Activated CD4-positive, alpha-beta memory T cell treated with anti-CD3 and anti-CD28 coated beads, Interleukin-2, amount 10 ng/mL, durations not matched to agents 7 days and 5 days (primary cell): ENCODE results near the gene SUOX. TPM values are rescaled to one million over a fixed set of nuclear protein-coding genes. Genes with fewer than 3 reads are reported as not detected.
"Not testable (repeated sequence)": the region's sequence is repeated elsewhere in the genome, so short reads cannot be mapped to it uniquely, and the experiment has no call there.

Experiments
- CTCF ChIA-PET: fragments of 350-600 bp; sonication (Branson Sonifier 250); formaldehyde crosslinking; loops from one replicate; lab custom pipeline; 2021; ENCODE audit warnings: antibody characterized with exemption, inconsistent platforms; lab: Charles Lee
- POLR2A ChIA-PET: fragments of 350-600 bp; sonication (Branson Sonifier 250); formaldehyde crosslinking; loops from one replicate; lab custom pipeline; 2021; ENCODE audit warnings: antibody characterized with exemption; lab: Charles Lee
- DNase-seq: peaks from one replicate; pipeline ENCODE4 v3.0.0-alpha.2; 2020
- H3K27ac Mint-ChIP-seq: one replicate; pipeline ENCODE4 v1.8.0; 2021; ENCODE audit warnings: mild to moderate bottlenecking, mixed read lengths
- H3K27me3 Mint-ChIP-seq: one replicate; pipeline ENCODE4 v1.8.0; 2021; ENCODE audit warnings: mixed read lengths
- H3K36me3 Mint-ChIP-seq: one replicate; pipeline ENCODE4 v1.8.0; 2021; ENCODE audit warnings: low read depth, mixed read lengths
- H3K4me1 Mint-ChIP-seq: one replicate; pipeline ENCODE4 v1.8.0; 2021; ENCODE audit warnings: mixed read lengths
- H3K4me3 Mint-ChIP-seq: one replicate; pipeline ENCODE4 v1.8.0; 2021; ENCODE audit warnings: mild to moderate bottlenecking, mixed read lengths
- H3K9me3 Mint-ChIP-seq: one replicate; pipeline ENCODE4 v1.8.0; 2021; ENCODE audit warnings: mixed read lengths
- total RNA-seq, 2 experiments: library from RNA; stranded (reverse); gene quantifications; one replicate each; pipeline ENCODE4 v1.2.3, GENCODE V29; 2021

The SUOX gene
- total RNA-seq, 2 experiments from 2014 or later: 4.2 to 5.3 TPM

GRCh38 chr12:56029166-56029519 lies 32.1 kb downstream of the SUOX start:
- ChIA-PET POLR2A (interaction anchor here (1.0 to 2.0 kb wide), 4 partner anchors 8 to 55 kb away, joined by 3 to 17 read pairs (median 4); partner anchors contain the start of genes IKZF4, RAB5B and SUOX), CTCF (interaction anchor here (0.6 to 5.8 kb wide), 17 partner anchors 8 to 288 kb away, joined by 3 to 98 read pairs (median 6); partner anchors contain the start of genes IKZF4, PA2G4, RAB5B and SUOX)
- no peak for DNase-seq
- H3K4me3 Mint-ChIP-seq: no peak overlapping the region
- no peaks in the 10 kb centered on the region for H3K27me3 Mint-ChIP-seq
- H3K27ac Mint-ChIP-seq: peak overlapping the region; percentile 59
- H3K4me1 Mint-ChIP-seq: peaks cover 51% of the 10 kb centered on the region
- no peaks in the 10 kb centered on the region for H3K9me3 Mint-ChIP-seq
- H3K36me3 Mint-ChIP-seq: peaks cover 66% of the 10 kb centered on the region

- H3K4me3 Mint-ChIP-seq: no peak overlapping the region
- peaks cover 70% of the 10 kb centered on the region for H3K36me3 Mint-ChIP-seq
- CTCF ChIA-PET: interaction anchor here (0.6 to 5.8 kb wide), 19 partner anchors 9 to 374 kb away, joined by 3 to 98 read pairs (median 5); partner anchors contain the start of genes IKZF4, PA2G4, RAB5B and SUOX
- peak overlapping the region; percentile 21 for H3K27ac Mint-ChIP-seq
- peak; percentile 52 for DNase-seq
- H3K4me1 Mint-ChIP-seq: peaks cover 53% of the 10 kb centered on the region
- no peaks in the 10 kb centered on the region for H3K9me3 Mint-ChIP-seq
- POLR2A ChIA-PET: interaction anchor here (1.0 to 2.0 kb wide), 5 partner anchors 9 to 103 kb away, joined by 3 to 17 read pairs (median 3); partner anchors contain the start of genes IKZF4, RAB5B and SUOX
- no peaks in the 10 kb centered on the region for H3K27me3 Mint-ChIP-seq
These were observed 32.7 kb downstream of the SUOX start for GRCh38 chr12:56029666-56030293.

- H3K4me1 Mint-ChIP-seq: peaks cover 51% of the 10 kb centered on the region
- POLR2A ChIA-PET: interaction anchor here (0.5 to 1.0 kb wide), 3 partner anchors 10 to 78 kb away, joined by 3 to 4 read pairs (median 3); no protein-coding TSS in a partner anchor
- no peaks in the 10 kb centered on the region for H3K9me3 Mint-ChIP-seq
- H3K36me3 Mint-ChIP-seq: peaks cover 73% of the 10 kb centered on the region
- H3K4me3 Mint-ChIP-seq: no peak overlapping the region
- peak overlapping the region; percentile 9 for H3K27ac Mint-ChIP-seq
- no peaks in the 10 kb centered on the region for H3K27me3 Mint-ChIP-seq
- CTCF ChIA-PET: interaction anchor here (1.8 kb wide), 1 partner anchor 34 kb away, joined by 4 read pairs; the partner anchor contains the start of gene SUOX
- no peak for DNase-seq
These were observed 34.9 kb downstream of the SUOX start for GRCh38 chr12:56031987-56032386.

GRCh38 chr12:56034586-56035332 lies 37.7 kb downstream of the SUOX start:
- no peak for DNase-seq
- ChIA-PET POLR2A (no interaction called here), CTCF (interaction anchor here (2.3 kb wide), 1 partner anchor 39 kb away, joined by 8 read pairs; no protein-coding TSS in a partner anchor)
- Mint-ChIP-seq H3K9me3 (no peaks in the 10 kb centered on the region), H3K36me3 (peaks cover 61% of the 10 kb centered on the region), H3K4me3 (no peak overlapping the region), H3K27ac (no peak overlapping the region), H3K27me3 (no peaks in the 10 kb centered on the region), H3K4me1 (peaks cover 48% of the 10 kb centered on the region)

GRCh38 chr12:56037161-56037560 lies 40.1 kb downstream of the SUOX start:
- peak overlapping the region; percentile 47 for H3K27ac Mint-ChIP-seq
- H3K9me3 Mint-ChIP-seq: no peaks in the 10 kb centered on the region
- no peak overlapping the region for H3K4me3 Mint-ChIP-seq
- peaks cover 50% of the 10 kb centered on the region for H3K36me3 Mint-ChIP-seq
- no peaks in the 10 kb centered on the region for H3K27me3 Mint-ChIP-seq
- POLR2A ChIA-PET: interaction anchor here (0.6 to 2.2 kb wide), 4 partner anchors 16 to 79 kb away, joined by 3 to 10 read pairs (median 3); partner anchors contain the start of gene IKZF4
- H3K4me1 Mint-ChIP-seq: peaks cover 54% of the 10 kb centered on the region
- no peak for DNase-seq
- CTCF ChIA-PET: interaction anchor here (1.4 to 5.1 kb wide), 3 partner anchors 9 to 299 kb away, joined by 5 to 61 read pairs (median 35); partner anchors contain the start of gene SUOX

- ChIA-PET CTCF (interaction anchor here (1.4 to 5.1 kb wide), 3 partner anchors 10 to 300 kb away, joined by 5 to 61 read pairs (median 35); partner anchors contain the start of gene SUOX), POLR2A (interaction anchor here (0.6 to 2.2 kb wide), 5 partner anchors 17 to 80 kb away, joined by 3 to 10 read pairs (median 3); partner anchors contain the start of genes IKZF4 and ZC3H10)
- H3K27me3 Mint-ChIP-seq: no peaks in the 10 kb centered on the region
- peak overlapping the region; percentile 52 for H3K27ac Mint-ChIP-seq
- H3K36me3 Mint-ChIP-seq: peaks cover 50% of the 10 kb centered on the region
- H3K4me3 Mint-ChIP-seq: no peak overlapping the region
- H3K4me1 Mint-ChIP-seq: peaks cover 55% of the 10 kb centered on the region
- no peaks in the 10 kb centered on the region for H3K9me3 Mint-ChIP-seq
- no peak for DNase-seq
These were observed 41.1 kb downstream of the SUOX start for GRCh38 chr12:56038022-56038655.

- peaks cover 60% of the 10 kb centered on the region for H3K4me1 Mint-ChIP-seq
- POLR2A ChIA-PET: interaction anchor here (0.7 to 3.0 kb wide), 12 partner anchors 20 to 301 kb away, joined by 3 to 11 read pairs (median 3); partner anchors contain the start of genes MYL6, PA2G4, PYM1 and RAB5B
- CTCF ChIA-PET: interaction anchor here (0.6 to 5.1 kb wide), 18 partner anchors 12 to 321 kb away, joined by 3 to 61 read pairs (median 4); partner anchors contain the start of genes DGKA, PA2G4, RAB5B and RNF41
- DNase-seq: no peak
- no peaks in the 10 kb centered on the region for H3K27me3 Mint-ChIP-seq
- peaks cover 58% of the 10 kb centered on the region for H3K36me3 Mint-ChIP-seq
- H3K27ac Mint-ChIP-seq: peak overlapping the region; percentile 50
- H3K9me3 Mint-ChIP-seq: no peaks in the 10 kb centered on the region
- H3K4me3 Mint-ChIP-seq: peak overlapping the region; percentile 100
These were observed 43.1 kb downstream of the SUOX start for GRCh38 chr12:56040151-56040550.

- H3K4me3 Mint-ChIP-seq: peak overlapping the region; percentile 100
- POLR2A ChIA-PET: interaction anchor here (0.7 to 3.0 kb wide), 13 partner anchors 12 to 302 kb away, joined by 3 to 11 read pairs (median 4); partner anchors contain the start of genes MYL6, PA2G4, PYM1 and RAB5B
- peaks cover 57% of the 10 kb centered on the region for H3K4me1 Mint-ChIP-seq
- DNase-seq: no peak
- H3K27ac Mint-ChIP-seq: peak overlapping the region; percentile 99
- peaks cover 53% of the 10 kb centered on the region for H3K36me3 Mint-ChIP-seq
- no peaks in the 10 kb centered on the region for H3K9me3 Mint-ChIP-seq
- no peaks in the 10 kb centered on the region for H3K27me3 Mint-ChIP-seq
- CTCF ChIA-PET: interaction anchor here (0.6 to 5.1 kb wide), 15 partner anchors 13 to 322 kb away, joined by 3 to 61 read pairs (median 5); partner anchors contain the start of genes IKZF4, PA2G4, RAB5B and RNF41
These were observed 44.0 kb downstream of the SUOX start for GRCh38 chr12:56040963-56041551.

GRCh38 chr12:56041552-56042429 lies 44.7 kb downstream of the SUOX start, which contains the start of gene RPS26:
TSS of gene RPS26 (plus strand) at chr12:56041918. CDS start at chr12:56042167, 249 bp downstream.
- H3K27me3 Mint-ChIP-seq: no peaks in the 10 kb centered on the region
- peak within 1 kb of the TSS; percentile 100 for H3K4me3 Mint-ChIP-seq
- DNase-seq: peak; percentile 94
- H3K4me1 Mint-ChIP-seq: peaks cover 60% of the 10 kb centered on the region
- H3K27ac Mint-ChIP-seq: peak within 1 kb of the TSS; percentile 99
- H3K9me3 Mint-ChIP-seq: no peaks in the 10 kb centered on the region
- ChIA-PET CTCF (interaction anchor here (0.8 to 5.1 kb wide), 6 partner anchors 14 to 303 kb away, joined by 3 to 61 read pairs (median 13); partner anchors contain the start of gene SUOX), POLR2A (interaction anchor here (0.7 to 3.0 kb wide), 7 partner anchors 35 to 303 kb away, joined by 4 to 11 read pairs (median 5); partner anchors contain the start of genes PA2G4 and RAB5B)
- H3K36me3 Mint-ChIP-seq: peaks cover 47% of the 10 kb centered on the region

- peaks cover 41% of the 10 kb centered on the region for H3K36me3 Mint-ChIP-seq
- DNase-seq, CTCF ChIA-PET, POLR2A ChIA-PET, H3K9me3 Mint-ChIP-seq, H3K27me3 Mint-ChIP-seq: not testable (repeated sequence)
- H3K27ac Mint-ChIP-seq: peak overlapping the region; percentile 99
- peak overlapping the region; percentile 100 for H3K4me3 Mint-ChIP-seq
- H3K4me1 Mint-ChIP-seq: peaks cover 57% of the 10 kb centered on the region
These were observed 45.3 kb downstream of the SUOX start for GRCh38 chr12:56042430-56042813.
